DND-41 (cell line): ENCODE results near the gene NDUFAF5.

Experiments
- ATAC-seq: fragments of 200-7000 bp; cut with Tn5 transposase; 3 replicates; pipeline ENCODE4 v1.9.1; 2021; ENCODE audit warnings: low read depth; ENCODE audit not compliant: insufficient read depth
- DNase-seq: peaks from one replicate; pipeline ENCODE4 v3.0.0-alpha.2; 2020
- H2AFZ ChIP-seq: 2 replicates; pipeline ENCODE4 v1.6.0; 2012; ENCODE audit warnings: low read depth, low read length
- H3K27ac ChIP-seq: 2 replicates; pipeline ENCODE4 v1.5.1; 2012; ENCODE audit warnings: low read length, inconsistent platforms
- H3K27me3 ChIP-seq: fragments of 200-600 bp; sonication (generic); 2 replicates; pipeline ENCODE4 v1.6.0; 2012; ENCODE audit warnings: low read length, mild to moderate bottlenecking, inconsistent platforms; ENCODE audit not compliant: insufficient read depth, poor library complexity
- H3K36me3 ChIP-seq: 2 replicates; pipeline ENCODE4 v1.5.1; 2012; ENCODE audit warnings: low read length, inconsistent platforms; ENCODE audit not compliant: insufficient read depth
- H3K4me1 ChIP-seq: 2 replicates; pipeline ENCODE4 v1.5.1; 2012; ENCODE audit warnings: mild to moderate bottlenecking, low read length; ENCODE audit not compliant: insufficient read depth
- H3K4me2 ChIP-seq: 2 replicates; pipeline ENCODE4 v1.6.0; 2012; ENCODE audit warnings: mild to moderate bottlenecking, moderate library complexity, low read length, inconsistent platforms; ENCODE audit not compliant: insufficient read depth
- H3K4me3 ChIP-seq, 2 experiments: fragments of 200-600 bp in 1 of 2; shearing (Covaris generic) in 1 of 2; 2 replicates each; pipeline ENCODE4 v1.5.1; 2012 to 2016; ENCODE audit warnings: inconsistent platforms in 2 of 2, low read length in 2 of 2, mild to moderate bottlenecking in 2 of 2, low read depth in 1 of 2, moderate library complexity in 1 of 2
- H3K79me2 ChIP-seq: 2 replicates; pipeline ENCODE4 v1.6.0; 2012; ENCODE audit warnings: low read length, inconsistent platforms; ENCODE audit not compliant: insufficient read depth
- H3K9ac ChIP-seq: 2 replicates; pipeline ENCODE4 v1.6.0; 2012; ENCODE audit warnings: low read depth, mild to moderate bottlenecking, inconsistent platforms, low read length, moderate library complexity
- H3K9me3 ChIP-seq: 2 replicates; pipeline ENCODE4 v1.5.1; 2012; ENCODE audit warnings: low read length, moderate library complexity, mild to moderate bottlenecking, inconsistent platforms; ENCODE audit not compliant: insufficient read depth, severe bottlenecking
- H4K20me1 ChIP-seq: 2 replicates; pipeline ENCODE4 v1.6.0; 2012; ENCODE audit warnings: low read length; ENCODE audit not compliant: insufficient read depth
- CTCF ChIP-seq: IDR thresholded peaks from 2 replicates; pipeline ENCODE4 v1.5.1; 2012; ENCODE audit warnings: borderline replicate concordance, low read length, moderate library complexity, mild to moderate bottlenecking; ENCODE audit not compliant: poor library complexity, severe bottlenecking; ENCODE audit errors: extremely low read depth
- EZH2 ChIP-seq: IDR thresholded peaks from 3 replicates; pipeline ENCODE4 v1.6.1; 2012; ENCODE audit warnings: borderline replicate concordance, low read depth, mild to moderate bottlenecking, moderate library complexity, low read length, inconsistent platforms; ENCODE audit not compliant: severe bottlenecking

Gene NDUFAF5

GRCh38 chr20:13862245-13862644 lies 77.4 kb downstream of the NDUFAF5 start:
- Histone ChIP-seq H3K27me3 (peaks cover 15% of the 10 kb centered on the region), H3K79me2 (no peaks in the 10 kb centered on the region), H4K20me1 (no peaks in the 10 kb centered on the region), H3K4me1 (no peaks in the 10 kb centered on the region), H3K4me3 (no peak overlapping the region), H3K9ac (no peak overlapping the region), H3K4me2 (no peak overlapping the region), H2AFZ (no peak overlapping the region), H3K27ac (no peak overlapping the region), H3K36me3 (no peaks in the 10 kb centered on the region), H3K9me3 (no peaks in the 10 kb centered on the region)
- TF ChIP-seq CTCF (no peak), EZH2 (no peak)
- no peak for ATAC-seq
- no peak for DNase-seq

- Histone ChIP-seq H3K4me3 (no peak overlapping the region), H3K9ac (no peak overlapping the region), H3K79me2 (no peaks in the 10 kb centered on the region), H3K4me1 (no peaks in the 10 kb centered on the region), H3K27ac (no peak overlapping the region), H4K20me1 (no peaks in the 10 kb centered on the region), H3K9me3 (no peaks in the 10 kb centered on the region), H3K27me3 (peaks cover 13% of the 10 kb centered on the region), H2AFZ (no peak overlapping the region), H3K4me2 (no peak overlapping the region), H3K36me3 (no peaks in the 10 kb centered on the region)
- no peak for ATAC-seq
- TF ChIP-seq CTCF: no peak
- no peak for DNase-seq
Measured at GRCh38 chr20:13863244-13863643, 78.4 kb downstream of the NDUFAF5 start.

GRCh38 chr20:13865156-13865555 lies 80.3 kb downstream of the NDUFAF5 start:
- Histone ChIP-seq H4K20me1 (no peaks in the 10 kb centered on the region), H3K9me3 (no peaks in the 10 kb centered on the region), H3K4me1 (no peaks in the 10 kb centered on the region), H3K79me2 (no peaks in the 10 kb centered on the region), H3K36me3 (no peaks in the 10 kb centered on the region), H3K27ac (no peak overlapping the region), H2AFZ (no peak overlapping the region), H3K4me3 (no peak overlapping the region), H3K4me2 (no peak overlapping the region), H3K27me3 (peaks cover 13% of the 10 kb centered on the region), H3K9ac (no peak overlapping the region)
- TF ChIP-seq CTCF (no peak), EZH2 (no peak)
- ATAC-seq: no peak
- DNase-seq: no peak

GRCh38 chr20:13865791-13866351 lies 81.0 kb downstream of the NDUFAF5 start:
- H3K36me3 ChIP-seq: no peaks in the 10 kb centered on the region
- TF ChIP-seq CTCF (no peak), EZH2 (no peak)
- no peak overlapping the region for H3K4me3 ChIP-seq
- H3K4me2 ChIP-seq: no peak overlapping the region
- H3K9ac ChIP-seq: no peak overlapping the region
- no peaks in the 10 kb centered on the region for H3K4me1 ChIP-seq
- H4K20me1 ChIP-seq: no peaks in the 10 kb centered on the region
- H3K9me3 ChIP-seq: no peaks in the 10 kb centered on the region
- no peak for DNase-seq
- peaks cover 13% of the 10 kb centered on the region for H3K27me3 ChIP-seq
- no peak for ATAC-seq
- no peak overlapping the region for H2AFZ ChIP-seq
- H3K27ac ChIP-seq: no peak overlapping the region
- H3K79me2 ChIP-seq: no peaks in the 10 kb centered on the region
